ENCODE data around the gene RNF44.

The RNF44 gene

DNA sequence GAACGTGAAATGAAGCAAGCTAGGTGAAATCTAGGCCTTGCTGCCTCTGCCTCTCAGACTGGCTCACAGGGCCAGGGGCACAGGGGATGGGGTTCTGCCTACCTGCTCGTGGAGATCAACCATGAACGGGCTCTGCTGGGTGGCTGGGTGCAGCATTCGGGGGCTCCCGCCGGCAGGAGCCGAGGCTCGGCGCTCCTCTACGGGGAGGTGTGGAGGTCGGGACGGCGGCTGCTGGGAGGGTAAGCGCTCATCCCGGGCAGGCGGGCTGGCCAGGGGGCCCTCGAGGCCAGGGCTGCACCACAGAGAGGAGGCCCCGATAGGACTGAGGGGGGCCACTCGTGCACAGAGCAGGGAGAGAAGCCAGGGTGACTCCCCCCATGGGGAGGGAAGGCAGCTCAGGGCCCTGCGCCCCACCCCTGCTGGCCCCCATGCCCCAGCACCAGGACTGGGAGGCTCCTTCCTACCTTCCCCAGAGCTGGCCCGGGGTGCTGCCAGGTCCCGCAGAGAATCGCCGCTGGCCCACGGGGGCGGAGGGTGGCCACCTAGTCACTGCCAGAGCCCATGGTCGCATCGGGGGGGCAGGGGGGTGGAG lies 5.2 kb downstream of the RNF44 start:
- DNase-seq, result no peak
- H3K4me1 ChIP-seq, result peaks cover 57% of the 10 kb centered on the region
- TF ChIP-seq, protein P1, sequence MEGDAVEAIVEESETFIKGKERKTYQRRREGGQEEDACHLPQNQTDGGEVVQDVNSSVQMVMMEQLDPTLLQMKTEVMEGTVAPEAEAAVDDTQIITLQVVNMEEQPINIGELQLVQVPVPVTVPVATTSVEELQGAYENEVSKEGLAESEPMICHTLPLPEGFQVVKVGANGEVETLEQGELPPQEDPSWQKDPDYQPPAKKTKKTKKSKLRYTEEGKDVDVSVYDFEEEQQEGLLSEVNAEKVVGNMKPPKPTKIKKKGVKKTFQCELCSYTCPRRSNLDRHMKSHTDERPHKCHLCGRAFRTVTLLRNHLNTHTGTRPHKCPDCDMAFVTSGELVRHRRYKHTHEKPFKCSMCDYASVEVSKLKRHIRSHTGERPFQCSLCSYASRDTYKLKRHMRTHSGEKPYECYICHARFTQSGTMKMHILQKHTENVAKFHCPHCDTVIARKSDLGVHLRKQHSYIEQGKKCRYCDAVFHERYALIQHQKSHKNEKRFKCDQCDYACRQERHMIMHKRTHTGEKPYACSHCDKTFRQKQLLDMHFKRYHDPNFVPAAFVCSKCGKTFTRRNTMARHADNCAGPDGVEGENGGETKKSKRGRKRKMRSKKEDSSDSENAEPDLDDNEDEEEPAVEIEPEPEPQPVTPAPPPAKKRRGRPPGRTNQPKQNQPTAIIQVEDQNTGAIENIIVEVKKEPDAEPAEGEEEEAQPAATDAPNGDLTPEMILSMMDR (IDR thresholded peaks at IDR 0.05; ENCODE audit: low read depth, low read length), result no peak
- H3K36me3 ChIP-seq, result peaks cover 69% of the 10 kb centered on the region
- H3K27me3 ChIP-seq, result no peaks in the 10 kb centered on the region
- no peaks in the 10 kb centered on the region for H3K9me3 ChIP-seq
- H3K4me3 ChIP-seq (ENCODE audit: low read depth, low read length), result no peak overlapping the region

- H3K36me3 ChIP-seq, result peaks cover 70% of the 10 kb centered on the region
- H3K27me3 ChIP-seq, result no peaks in the 10 kb centered on the region
- H3K4me3 ChIP-seq (ENCODE audit: low read depth, low read length), result no peak overlapping the region
- no peaks in the 10 kb centered on the region for H3K9me3 ChIP-seq
- DNase-seq, result peak; percentile 90
- peaks cover 57% of the 10 kb centered on the region for H3K4me1 ChIP-seq
- TF ChIP-seq, protein P1 (IDR thresholded peaks at IDR 0.05; ENCODE audit: low read depth, low read length), result no peak
Observed at GRCh38 chr5:176530983-176531901, 6.0 kb downstream of the RNF44 start.

GRCh38 chr5:176530393-176530982 lies 6.7 kb downstream of the RNF44 start:
- H3K36me3 ChIP-seq, result peaks cover 73% of the 10 kb centered on the region

GRCh38 chr5:176529741-176530141 lies 7.5 kb downstream of the RNF44 start:
- TF ChIP-seq, protein P1 (IDR thresholded peaks at IDR 0.05; ENCODE audit: low read depth, low read length), result no peak
- Histone ChIP-seq H3K27me3 (no peaks in the 10 kb centered on the region), H3K4me3 (ENCODE audit: low read depth, low read length) (no peak overlapping the region), H3K9me3 (no peaks in the 10 kb centered on the region), H3K36me3 (peaks cover 67% of the 10 kb centered on the region), H3K4me1 (peaks cover 51% of the 10 kb centered on the region)
- no peak for DNase-seq

More at GRCh38 chr5:176530393-176530982, 6.7 kb downstream of the RNF44 start:
- Histone ChIP-seq H3K4me1 (peaks cover 57% of the 10 kb centered on the region), H3K9me3 (no peaks in the 10 kb centered on the region), H3K27me3 (no peaks in the 10 kb centered on the region), H3K4me3 (ENCODE audit: low read depth, low read length) (no peak overlapping the region)
- no peak for DNase-seq
- TF ChIP-seq, protein P1 (IDR thresholded peaks at IDR 0.05; ENCODE audit: low read depth, low read length), result no peak

DNA sequence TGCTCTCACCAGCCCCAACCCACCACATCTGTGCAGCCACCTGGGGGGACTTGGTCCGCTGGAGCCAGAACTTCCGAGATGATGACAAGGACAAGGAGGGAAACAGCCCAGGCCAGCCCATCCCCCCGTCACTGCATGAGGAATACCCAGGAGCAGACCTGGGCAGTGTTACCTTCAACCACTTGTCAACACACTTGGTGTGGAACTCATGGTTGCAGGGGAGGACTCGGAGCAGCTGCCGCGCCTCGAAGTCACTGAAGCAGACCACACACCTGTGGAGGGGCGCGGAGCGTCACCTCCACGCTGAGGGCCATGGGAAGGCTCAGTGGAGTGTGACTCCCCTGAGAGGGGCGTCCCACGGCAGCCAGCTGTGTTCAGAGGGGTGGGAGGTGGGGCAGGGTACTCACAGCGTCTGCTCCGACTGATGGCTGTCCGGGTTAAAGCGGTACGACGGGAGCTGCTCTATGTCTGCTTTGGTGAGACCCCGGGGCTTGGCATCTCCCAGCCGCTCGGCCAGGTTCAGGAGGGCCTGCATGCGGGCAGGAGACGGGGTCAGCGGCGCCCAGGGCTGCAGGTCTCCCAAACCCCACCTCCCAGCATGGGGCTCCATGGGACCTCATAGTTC lies 8.0 kb downstream of the RNF44 start:
- H3K4me1 ChIP-seq, result peaks cover 46% of the 10 kb centered on the region
- DNase-seq, result no peak
- TF ChIP-seq, protein P1 (IDR thresholded peaks at IDR 0.05; ENCODE audit: low read depth, low read length), result no peak
- no peaks in the 10 kb centered on the region for H3K27me3 ChIP-seq
- peaks cover 62% of the 10 kb centered on the region for H3K36me3 ChIP-seq
- no peaks in the 10 kb centered on the region for H3K9me3 ChIP-seq
- no peak overlapping the region for H3K4me3 ChIP-seq (ENCODE audit: low read depth, low read length)

Measured in BE2C (cell line).